GM18870 (cell line): ENCODE results near the gene RARRES1.

Experiments
- ATAC-seq: cut with Tn5 transposase; IDR thresholded peaks from one replicate; pipeline ENCODE4 v1.9.1; 2021; ENCODE audit warnings: moderate library complexity; ENCODE audit not compliant: unreplicated experiment

RARRES1 gene

DNA sequence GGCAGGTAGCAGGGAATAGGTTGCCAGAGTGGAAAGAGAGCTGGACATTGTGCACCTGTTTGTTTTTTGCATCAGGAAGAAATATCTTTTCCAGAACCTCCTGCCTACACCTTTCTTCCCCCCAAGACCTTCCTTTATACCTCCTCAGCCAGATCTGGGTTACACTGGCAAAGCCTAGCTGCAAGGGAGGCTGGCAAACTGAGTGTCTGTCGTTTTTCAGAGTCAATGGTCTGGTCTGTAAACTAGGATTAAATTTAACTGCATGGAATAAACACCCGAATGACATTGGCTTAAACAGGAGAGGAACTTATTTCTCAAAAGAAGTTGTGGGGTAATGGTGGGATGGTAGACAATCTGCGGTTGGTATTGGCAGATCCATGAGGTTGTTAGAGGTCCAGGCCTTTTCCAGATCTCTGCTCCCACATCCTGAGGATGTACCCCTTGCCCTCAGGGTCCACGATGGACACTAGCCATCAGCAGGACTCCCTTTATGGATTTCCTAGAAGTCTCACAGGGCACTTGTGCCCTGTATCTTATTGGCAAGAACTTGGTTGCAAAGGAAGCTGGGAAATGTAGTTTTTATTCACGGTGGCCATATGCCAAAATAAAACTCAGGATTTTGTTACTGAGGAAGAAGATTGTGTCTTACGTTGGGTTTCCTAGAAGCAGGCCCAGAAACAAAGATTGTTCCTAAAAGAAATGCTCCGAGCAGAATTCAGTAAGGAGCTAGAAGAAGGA, 3.2 kb upstream of the RARRES1 start:
- no peak for ATAC-seq

GRCh38 chr3:158733656-158734055, 1.4 kb upstream of the RARRES1 start:
- ATAC-seq = no peak

DNA sequence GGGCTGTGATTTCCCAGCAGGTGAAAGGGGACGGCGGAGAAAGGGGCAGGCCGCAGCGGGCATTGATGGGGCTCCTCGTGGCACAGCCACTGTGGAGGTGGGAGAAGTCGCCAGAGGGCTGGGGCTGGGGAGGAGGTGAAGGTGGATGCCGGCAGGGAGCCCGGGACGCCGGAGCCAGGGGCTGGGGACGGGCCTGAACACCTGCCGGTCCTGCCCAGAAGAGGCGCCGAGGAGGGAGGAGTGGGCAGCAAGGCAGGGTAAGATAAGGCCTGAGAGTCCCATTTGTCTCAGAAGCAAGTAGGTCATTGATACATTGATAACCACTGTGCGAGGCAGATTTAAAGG, 571 bp upstream of the RARRES1 start:
- ATAC-seq = no peak

- ATAC-seq = no peak
Measured at GRCh38 chr3:158731486-158731885, 771 bp downstream of the RARRES1 start.

DNA sequence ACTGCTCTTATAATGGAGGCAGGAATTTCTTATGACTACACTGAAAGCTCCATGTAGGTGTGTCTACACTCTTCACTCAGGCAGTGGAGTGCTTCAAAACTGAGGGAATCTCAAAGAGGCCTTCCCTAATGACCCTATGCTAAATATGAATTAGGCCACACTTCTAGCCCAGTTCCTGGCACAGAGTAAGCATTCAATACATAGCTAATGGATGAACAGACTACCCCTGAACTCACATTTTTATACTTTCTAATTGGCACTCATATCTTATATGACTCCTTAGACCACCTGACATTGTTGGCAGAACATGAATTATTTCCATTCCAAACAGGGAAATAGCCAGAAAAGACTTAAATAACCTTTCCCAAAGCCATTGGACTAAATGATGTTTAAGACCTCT, 3.4 kb downstream of the RARRES1 start:
- no peak for ATAC-seq

DNA sequence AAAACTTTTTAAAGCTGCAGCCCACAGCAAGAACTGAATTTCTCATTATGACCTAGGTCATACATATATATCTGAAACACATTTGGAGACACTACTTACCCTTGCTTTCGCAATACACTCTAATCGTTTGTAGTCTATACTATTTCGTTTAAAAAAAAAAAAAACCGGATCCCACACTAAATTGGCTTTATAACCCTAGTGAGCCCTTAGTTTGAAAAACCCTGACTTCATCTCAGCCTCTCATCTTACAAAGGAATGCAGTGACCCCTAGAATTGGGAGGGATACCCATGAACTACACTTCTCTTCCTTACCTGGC, 4.2 kb downstream of the RARRES1 start:
- peak; percentile 6 for ATAC-seq

DNA sequence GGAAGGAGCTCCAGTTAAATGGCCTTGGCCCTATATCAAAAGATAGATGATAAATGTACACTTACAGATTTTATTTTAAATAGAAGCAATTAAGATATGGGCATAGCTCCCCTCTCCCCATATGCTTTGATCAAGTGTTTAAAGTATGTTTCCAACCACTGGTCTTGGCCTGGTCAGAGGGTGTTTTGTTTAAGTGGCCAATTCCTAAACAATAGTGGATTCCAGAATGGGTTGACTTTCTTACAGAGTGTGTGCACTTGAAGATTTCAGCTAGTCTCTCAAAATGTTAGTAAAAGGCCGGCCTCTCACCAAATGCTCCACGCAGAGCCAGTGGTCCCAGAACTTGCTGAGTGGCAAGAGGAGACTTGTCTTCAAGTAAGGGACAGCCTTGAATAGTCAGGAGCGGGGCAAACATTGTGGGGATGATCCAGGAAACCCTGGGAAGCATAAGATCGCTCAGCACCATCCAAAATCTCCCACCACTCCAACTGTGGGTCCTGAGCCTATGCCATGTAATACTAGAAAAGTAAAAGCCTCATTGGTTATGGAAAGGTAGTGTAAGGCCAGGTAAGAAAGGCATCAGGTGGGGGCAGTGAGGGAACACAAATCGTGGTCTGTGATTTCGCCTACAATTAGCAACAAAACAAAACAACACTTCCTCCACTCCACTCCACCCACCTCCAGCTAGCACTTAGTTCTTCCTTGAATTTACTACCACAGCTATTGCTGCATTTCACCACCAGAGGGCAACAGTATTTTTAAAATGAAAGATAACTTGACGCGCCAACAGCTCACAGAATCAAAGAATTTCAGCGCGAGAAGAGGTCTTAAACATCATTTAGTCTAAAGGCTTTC, 4.8 kb downstream of the RARRES1 start:
- peak; percentile 67 for ATAC-seq

DNA sequence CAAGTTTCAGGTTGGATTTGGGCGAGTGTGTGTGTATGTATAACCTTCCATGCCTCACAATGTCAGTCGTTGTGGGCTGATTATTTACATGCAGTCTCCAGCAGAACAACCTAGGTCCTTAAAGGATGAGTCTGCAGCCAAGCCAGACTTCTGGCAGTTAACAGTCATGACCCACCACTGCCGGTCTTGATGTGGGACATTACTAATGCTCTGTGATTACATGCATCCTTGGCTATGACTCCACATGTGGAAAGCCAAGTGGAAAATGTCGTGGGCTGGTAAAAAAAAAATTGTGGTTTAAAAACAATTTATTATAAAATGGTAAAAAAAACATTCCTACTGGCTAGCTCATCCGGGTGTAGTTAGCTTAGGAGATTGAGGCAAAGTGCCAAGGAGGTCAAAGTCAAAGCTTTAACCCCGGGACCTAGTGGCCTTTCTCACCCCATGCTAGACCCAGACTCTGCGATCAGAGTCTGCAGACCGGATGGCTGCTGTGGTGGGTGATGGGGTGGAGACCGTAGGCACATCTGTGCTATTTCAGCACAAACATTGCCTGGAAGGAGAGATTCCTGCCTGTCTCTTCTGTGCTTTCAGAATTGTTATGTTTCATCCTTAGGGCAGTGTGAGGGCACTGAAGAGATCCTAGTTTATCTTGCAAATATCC, 6.8 kb downstream of the RARRES1 start:
- ATAC-seq = no peak

DNA sequence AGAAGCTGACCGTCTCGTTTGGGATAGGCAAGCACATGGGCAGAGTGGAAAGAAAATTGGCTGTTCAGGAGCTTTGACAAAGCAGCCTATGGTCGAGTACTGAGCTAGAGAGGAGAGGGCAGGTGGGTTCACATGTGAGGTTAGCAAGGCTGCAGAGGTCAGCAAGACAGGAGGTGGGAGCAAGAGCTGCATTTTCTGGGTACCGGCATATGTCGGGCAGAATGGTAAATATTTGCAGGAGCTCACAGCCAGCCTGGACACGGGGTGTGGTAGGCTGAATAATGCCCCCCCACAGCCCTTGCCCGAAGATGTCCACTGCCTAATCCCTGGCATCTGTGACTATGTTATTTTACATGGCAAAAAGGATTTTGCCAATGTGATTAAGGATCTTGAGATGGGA, 8.3 kb downstream of the RARRES1 start:
- ATAC-seq = no peak

GRCh38 chr3:158722108-158722507, 10.1 kb downstream of the RARRES1 start:
- no peak for ATAC-seq

- ATAC-seq = no peak
Measured at GRCh38 chr3:158718490-158719170, 13.6 kb downstream of the RARRES1 start.

DNA sequence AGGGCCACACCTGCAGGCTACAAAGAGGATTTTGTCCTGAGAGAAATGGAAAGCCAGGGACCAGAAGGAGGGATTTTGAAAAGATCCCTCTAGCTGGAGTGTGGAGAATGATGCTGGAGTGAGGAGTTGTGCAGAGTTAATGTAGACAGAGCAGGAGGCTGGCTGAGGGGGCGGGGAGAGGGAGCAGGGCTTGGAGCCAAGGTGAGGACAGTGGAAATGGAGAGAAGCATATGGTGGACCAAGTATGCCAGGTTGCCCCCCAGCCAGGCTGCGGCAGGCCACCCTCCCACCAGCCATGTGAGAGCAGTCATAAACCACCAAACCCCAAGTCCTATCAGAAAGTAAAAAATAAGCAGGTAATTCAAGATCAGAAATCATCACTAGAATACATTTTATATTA, 14.7 kb downstream of the RARRES1 start:
- no peak for ATAC-seq

DNA sequence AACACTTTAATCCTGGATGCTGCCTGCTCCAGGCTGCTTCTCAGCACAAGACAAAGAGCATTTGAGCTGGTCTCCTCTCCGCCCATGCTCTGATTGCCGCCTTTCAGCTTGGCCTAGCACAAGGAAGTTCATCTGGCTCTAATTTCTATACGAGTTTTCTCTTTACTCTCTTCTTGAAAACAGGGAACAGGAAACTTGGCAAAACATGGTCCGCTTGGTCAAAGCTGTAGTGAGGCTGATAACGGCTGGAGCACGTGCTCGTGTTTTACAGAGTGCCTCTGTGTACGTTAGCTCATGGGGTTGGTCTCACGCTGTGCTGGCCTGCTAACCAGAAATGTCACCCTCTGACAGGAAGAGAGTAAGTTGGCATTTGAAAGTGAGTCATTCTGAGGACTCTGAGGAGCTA, 19.2 kb downstream of the RARRES1 start:
- ATAC-seq = no peak

GRCh38 chr3:158712443-158712842, 19.8 kb downstream of the RARRES1 start:
- ATAC-seq = peak; percentile 50

DNA sequence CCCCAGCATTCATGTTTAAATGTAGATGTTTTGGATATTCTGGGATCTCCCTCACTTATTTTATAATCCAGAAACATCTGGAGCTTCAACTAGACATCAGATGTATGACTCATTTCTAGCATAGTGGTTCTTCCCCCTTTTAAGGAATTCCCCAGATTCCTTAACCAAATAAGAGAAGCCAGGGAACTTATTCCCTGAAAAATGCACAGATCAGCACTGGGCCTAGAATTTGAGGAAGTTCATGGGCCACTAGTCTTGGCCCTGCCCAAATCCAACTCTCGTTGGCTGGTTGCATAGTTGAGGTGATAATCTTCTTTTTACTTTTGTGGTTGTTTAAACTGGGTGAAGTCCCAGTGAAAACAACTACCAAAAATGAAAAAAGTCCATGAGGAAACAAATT, 20.4 kb downstream of the RARRES1 start:
- peak; percentile 27 for ATAC-seq

- no peak for ATAC-seq
Measured at GRCh38 chr3:158710601-158711000, 21.7 kb downstream of the RARRES1 start.

DNA sequence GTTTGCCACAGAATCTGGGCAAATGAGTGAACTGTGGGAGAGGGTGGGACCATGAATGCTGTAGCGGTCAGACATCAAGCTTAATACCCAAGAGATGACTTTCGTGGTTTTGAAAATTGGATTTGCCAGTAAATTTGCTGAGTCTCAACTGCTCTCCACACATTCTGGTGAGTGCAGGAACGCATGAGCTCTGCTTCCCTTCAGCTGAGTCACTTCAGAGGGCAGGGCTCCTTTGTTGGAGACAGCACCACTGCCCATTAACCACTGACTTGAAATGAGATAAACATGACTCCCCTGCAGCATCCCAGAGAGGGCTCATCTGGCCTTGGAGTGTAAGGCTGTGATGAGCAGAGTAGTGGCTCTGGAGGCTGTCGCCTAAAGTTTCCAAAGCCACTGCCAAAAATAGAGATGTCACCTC, 22.6 kb downstream of the RARRES1 start:
- ATAC-seq = no peak

- ATAC-seq = no peak
Measured at GRCh38 chr3:158703566-158703965, 28.7 kb downstream of the RARRES1 start.

DNA sequence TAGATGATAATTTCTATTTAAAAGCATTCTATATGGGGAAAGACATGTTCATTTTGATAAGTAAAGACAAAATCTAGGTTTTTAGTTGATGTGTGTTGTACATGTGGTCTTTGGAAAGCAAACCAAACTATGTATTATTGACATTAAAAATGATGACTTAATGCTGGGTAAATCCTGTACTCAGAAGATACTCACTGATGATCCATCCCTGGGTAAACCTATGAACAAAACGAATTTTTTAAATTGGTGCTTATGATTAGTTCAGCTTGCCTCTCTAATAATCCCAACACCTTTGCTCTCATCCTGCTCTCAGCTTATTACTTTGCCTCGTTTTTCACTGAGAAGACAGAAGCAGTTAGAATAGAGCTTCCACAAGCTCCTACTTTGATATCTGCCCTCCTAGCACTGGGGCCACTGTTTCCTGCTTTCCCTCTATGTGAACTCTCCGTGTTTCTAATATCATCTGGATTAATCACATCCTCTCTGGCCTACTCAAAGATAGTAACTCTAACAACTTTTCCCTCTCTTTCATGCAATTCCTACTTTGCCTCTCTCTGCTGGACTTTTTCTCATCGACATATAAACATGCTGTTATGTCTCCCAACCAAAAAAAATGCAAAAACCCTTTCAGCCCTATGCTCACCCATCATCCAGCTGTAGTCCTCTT, 29.3 kb downstream of the RARRES1 start:
- no peak for ATAC-seq

- ATAC-seq = no peak
Measured at GRCh38 chr3:158701420-158702065, 30.7 kb downstream of the RARRES1 start.
